ENCODE results near the gene MROH9. TPM values are rescaled to one million over a fixed set of nuclear protein-coding genes. Genes with fewer than 3 reads are reported as not detected.
A peak's percentile ranks its signal among the peaks of the same experiment; 100 is the strongest.

MROH9 gene
- total and polyA plus RNA-seq, 2 experiments from 2014 or later: 0.06 TPM; not detected in 1

DNA sequence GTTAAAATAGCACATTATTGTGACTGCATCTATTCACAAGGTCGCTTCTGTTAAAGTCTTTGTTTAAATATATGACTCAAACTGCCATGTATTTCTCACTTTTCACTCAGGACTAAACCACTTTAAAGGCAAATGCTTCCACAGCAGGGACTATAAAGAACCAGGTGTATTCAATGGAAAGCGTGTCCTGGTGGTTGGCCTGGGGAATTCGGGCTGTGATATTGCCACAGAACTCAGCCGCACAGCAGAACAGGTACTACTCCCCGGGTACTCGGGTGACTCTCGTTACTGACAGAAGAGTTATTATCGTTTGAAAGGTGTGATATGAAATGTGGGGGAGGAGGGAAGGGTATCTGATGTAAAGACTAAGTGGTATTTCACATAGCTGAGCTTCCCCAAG is 172.6 kb downstream of the MROH9 start:
- Histone ChIP-seq H3K79me2 (replicated peaks; ENCODE audit: insufficient read depth) (no peaks in the 10 kb centered on the region), H3K27me3 (ENCODE audit: insufficient read depth) (no peaks in the 10 kb centered on the region), H3K4me1 (ENCODE audit: insufficient read depth) (peaks cover 11% of the 10 kb centered on the region; the same call in 1 of the 2 replicates), H3K27ac (ENCODE audit: low read depth) (no peak overlapping the region), H3F3A (replicated peaks; ENCODE audit: low read depth) (no peaks in the 10 kb centered on the region), H3K9me2 (ENCODE audit: insufficient read depth) (0 out of 2 replicates have a peak, but pooled peaks cover 4% of the 10 kb centered on the region), H3K4me3 (no peak overlapping the region), H3K36me3 (ENCODE audit: insufficient read depth) (no peaks in the 10 kb centered on the region), H4K20me1 (replicated peaks; ENCODE audit: insufficient read depth) (no peaks in the 10 kb centered on the region), H2AFZ (no peak overlapping the region), H3K4me2 (no peak overlapping the region)
- TF ChIP-seq, protein P1, sequence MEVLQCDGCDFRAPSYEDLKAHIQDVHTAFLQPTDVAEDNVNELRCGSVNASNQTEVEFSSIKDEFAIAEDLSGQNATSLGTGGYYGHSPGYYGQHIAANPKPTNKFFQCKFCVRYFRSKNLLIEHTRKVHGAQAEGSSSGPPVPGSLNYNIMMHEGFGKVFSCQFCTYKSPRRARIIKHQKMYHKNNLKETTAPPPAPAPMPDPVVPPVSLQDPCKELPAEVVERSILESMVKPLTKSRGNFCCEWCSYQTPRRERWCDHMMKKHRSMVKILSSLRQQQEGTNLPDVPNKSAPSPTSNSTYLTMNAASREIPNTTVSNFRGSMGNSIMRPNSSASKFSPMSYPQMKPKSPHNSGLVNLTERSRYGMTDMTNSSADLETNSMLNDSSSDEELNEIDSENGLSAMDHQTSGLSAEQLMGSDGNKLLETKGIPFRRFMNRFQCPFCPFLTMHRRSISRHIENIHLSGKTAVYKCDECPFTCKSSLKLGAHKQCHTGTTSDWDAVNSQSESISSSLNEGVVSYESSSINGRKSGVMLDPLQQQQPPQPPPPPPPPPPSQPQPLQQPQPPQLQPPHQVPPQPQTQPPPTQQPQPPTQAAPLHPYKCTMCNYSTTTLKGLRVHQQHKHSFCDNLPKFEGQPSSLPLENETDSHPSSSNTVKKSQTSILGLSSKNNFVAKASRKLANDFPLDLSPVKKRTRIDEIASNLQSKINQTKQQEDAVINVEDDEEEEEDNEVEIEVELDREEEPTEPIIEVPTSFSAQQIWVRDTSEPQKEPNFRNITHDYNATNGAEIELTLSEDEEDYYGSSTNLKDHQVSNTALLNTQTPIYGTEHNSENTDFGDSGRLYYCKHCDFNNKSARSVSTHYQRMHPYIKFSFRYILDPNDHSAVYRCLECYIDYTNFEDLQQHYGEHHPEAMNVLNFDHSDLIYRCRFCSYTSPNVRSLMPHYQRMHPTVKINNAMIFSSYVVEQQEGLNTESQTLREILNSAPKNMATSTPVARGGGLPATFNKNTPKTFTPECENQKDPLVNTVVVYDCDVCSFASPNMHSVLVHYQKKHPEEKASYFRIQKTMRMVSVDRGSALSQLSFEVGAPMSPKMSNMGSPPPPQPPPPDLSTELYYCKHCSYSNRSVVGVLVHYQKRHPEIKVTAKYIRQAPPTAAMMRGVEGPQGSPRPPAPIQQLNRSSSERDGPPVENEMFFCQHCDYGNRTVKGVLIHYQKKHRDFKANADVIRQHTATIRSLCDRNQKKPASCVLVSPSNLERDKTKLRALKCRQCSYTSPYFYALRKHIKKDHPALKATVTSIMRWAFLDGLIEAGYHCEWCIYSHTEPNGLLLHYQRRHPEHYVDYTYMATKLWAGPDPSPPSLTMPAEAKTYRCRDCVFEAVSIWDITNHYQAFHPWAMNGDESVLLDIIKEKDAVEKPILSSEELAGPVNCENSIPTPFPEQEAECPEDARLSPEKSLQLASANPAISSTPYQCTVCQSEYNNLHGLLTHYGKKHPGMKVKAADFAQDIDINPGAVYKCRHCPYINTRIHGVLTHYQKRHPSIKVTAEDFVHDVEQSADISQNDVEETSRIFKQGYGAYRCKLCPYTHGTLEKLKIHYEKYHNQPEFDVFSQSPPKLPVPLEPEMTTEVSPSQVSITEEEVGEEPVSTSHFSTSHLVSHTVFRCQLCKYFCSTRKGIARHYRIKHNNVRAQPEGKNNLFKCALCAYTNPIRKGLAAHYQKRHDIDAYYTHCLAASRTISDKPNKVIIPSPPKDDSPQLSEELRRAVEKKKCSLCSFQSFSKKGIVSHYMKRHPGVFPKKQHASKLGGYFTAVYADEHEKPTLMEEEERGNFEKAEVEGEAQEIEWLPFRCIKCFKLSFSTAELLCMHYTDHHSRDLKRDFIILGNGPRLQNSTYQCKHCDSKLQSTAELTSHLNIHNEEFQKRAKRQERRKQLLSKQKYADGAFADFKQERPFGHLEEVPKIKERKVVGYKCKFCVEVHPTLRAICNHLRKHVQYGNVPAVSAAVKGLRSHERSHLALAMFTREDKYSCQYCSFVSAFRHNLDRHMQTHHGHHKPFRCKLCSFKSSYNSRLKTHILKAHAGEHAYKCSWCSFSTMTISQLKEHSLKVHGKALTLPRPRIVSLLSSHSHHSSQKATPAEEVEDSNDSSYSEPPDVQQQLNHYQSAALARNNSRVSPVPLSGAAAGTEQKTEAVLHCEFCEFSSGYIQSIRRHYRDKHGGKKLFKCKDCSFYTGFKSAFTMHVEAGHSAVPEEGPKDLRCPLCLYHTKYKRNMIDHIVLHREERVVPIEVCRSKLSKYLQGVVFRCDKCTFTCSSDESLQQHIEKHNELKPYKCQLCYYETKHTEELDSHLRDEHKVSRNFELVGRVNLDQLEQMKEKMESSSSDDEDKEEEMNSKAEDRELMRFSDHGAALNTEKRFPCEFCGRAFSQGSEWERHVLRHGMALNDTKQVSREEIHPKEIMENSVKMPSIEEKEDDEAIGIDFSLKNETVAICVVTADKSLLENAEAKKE (CRISPR knock-in tag; IDR thresholded peaks at IDR 0.05): no peak
- TF ChIP-seq JUNB (IDR thresholded peaks at IDR 0.05; ENCODE audit: unreplicated experiment): no peak
- TF ChIP-seq, protein P2, sequence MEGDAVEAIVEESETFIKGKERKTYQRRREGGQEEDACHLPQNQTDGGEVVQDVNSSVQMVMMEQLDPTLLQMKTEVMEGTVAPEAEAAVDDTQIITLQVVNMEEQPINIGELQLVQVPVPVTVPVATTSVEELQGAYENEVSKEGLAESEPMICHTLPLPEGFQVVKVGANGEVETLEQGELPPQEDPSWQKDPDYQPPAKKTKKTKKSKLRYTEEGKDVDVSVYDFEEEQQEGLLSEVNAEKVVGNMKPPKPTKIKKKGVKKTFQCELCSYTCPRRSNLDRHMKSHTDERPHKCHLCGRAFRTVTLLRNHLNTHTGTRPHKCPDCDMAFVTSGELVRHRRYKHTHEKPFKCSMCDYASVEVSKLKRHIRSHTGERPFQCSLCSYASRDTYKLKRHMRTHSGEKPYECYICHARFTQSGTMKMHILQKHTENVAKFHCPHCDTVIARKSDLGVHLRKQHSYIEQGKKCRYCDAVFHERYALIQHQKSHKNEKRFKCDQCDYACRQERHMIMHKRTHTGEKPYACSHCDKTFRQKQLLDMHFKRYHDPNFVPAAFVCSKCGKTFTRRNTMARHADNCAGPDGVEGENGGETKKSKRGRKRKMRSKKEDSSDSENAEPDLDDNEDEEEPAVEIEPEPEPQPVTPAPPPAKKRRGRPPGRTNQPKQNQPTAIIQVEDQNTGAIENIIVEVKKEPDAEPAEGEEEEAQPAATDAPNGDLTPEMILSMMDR (conservative IDR thresholded peaks at IDR 0.05; ENCODE audit: low read depth in 2 of 2): peak in 1 of 2 experiments; percentile 15; a peak in 1 of 4 replicates
- ATAC-seq: peak; percentile 36; the same call in 2 of the 3 replicates
- no peaks in the 10 kb centered on the region for H3K36me3 Mint-ChIP-seq (ENCODE audit: low read depth)
- H3K9me3 Mint-ChIP-seq: no peaks in the 10 kb centered on the region
- no peak overlapping the region for H3K4me3 Mint-ChIP-seq
- H3K4me1 Mint-ChIP-seq: peaks cover 12% of the 10 kb centered on the region
- DNase-seq (ENCODE audit: low spot score): peak; percentile 8
- no peak overlapping the region for H3K27ac Mint-ChIP-seq
- no peaks in the 10 kb centered on the region for H3K27me3 Mint-ChIP-seq (ENCODE audit: insufficient read depth, low read depth, poor library complexity)

DNA sequence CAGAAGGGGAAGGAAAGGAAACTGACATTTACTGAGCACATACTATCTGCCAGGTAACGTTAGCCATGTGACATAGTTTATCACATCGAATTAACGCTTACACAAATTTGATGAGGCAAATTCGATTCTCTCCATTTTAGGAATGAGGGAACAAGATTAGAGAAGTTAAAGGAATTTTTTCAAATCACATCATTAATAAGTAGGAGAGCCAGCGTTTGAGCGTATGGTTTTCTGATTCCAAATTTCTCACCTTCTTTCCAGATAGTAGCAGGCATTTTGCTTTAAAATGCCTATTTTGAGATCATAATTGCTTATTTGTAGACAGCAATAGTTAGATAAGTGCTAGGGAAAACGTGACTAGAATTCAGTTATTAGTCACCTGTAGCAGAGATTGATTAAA is 174.6 kb downstream of the MROH9 start:
- H3K4me2 ChIP-seq: no peak overlapping the region
- H3K36me3 Mint-ChIP-seq (ENCODE audit: low read depth): no peaks in the 10 kb centered on the region
- no peaks in the 10 kb centered on the region for H3K79me2 ChIP-seq (replicated peaks; ENCODE audit: insufficient read depth)
- H3K36me3 ChIP-seq (ENCODE audit: insufficient read depth): no peaks in the 10 kb centered on the region
- peaks cover 12% of the 10 kb centered on the region for H3K4me1 Mint-ChIP-seq
- H3K27me3 Mint-ChIP-seq (ENCODE audit: insufficient read depth, low read depth, poor library complexity): no peaks in the 10 kb centered on the region
- no peaks in the 10 kb centered on the region for H3K27me3 ChIP-seq (ENCODE audit: insufficient read depth)
- H3K9me3 Mint-ChIP-seq: no peaks in the 10 kb centered on the region
- no peaks in the 10 kb centered on the region for H3F3A ChIP-seq (replicated peaks; ENCODE audit: low read depth)
- no peak overlapping the region for H3K4me3 ChIP-seq
- no peak for DNase-seq (ENCODE audit: low spot score)
- H2AFZ ChIP-seq: no peak overlapping the region
- peaks cover 11% of the 10 kb centered on the region; the same call in 1 of the 2 replicates for H3K4me1 ChIP-seq (ENCODE audit: insufficient read depth)
- no peak overlapping the region for H3K27ac Mint-ChIP-seq
- H3K9me2 ChIP-seq (ENCODE audit: insufficient read depth): peaks cover 16% of the 10 kb centered on the region
- H3K27ac ChIP-seq (ENCODE audit: low read depth): no peak overlapping the region
- ATAC-seq: no peak
- no peak overlapping the region for H3K4me3 Mint-ChIP-seq
- H4K20me1 ChIP-seq (replicated peaks; ENCODE audit: insufficient read depth): no peaks in the 10 kb centered on the region
- TF ChIP-seq, protein P1 (CRISPR knock-in tag; IDR thresholded peaks at IDR 0.05): no peak
- no peak for TF ChIP-seq NANOG (IDR thresholded peaks at IDR 0.05; ENCODE audit: borderline replicate concordance)

Measured in GM23338 (cell line).